ACC112 (cell line): Measurements from ENCODE around the gene SAMD4B.
"Not testable (repeated sequence)": the region's sequence is repeated elsewhere in the genome, so short reads cannot be mapped to it uniquely, and the experiment has no call there.

Source experiments
- H2AFZ ChIP-seq: fragments of 200-600 bp; sonication (generic); one replicate; pipeline ENCODE4 v1.6.0; 2017; ENCODE audit warnings: antibody characterized with exemption, low read length; ENCODE audit not compliant: unreplicated experiment
- H3K27ac ChIP-seq: fragments of 200-600 bp; sonication (generic); 2 replicates; pipeline ENCODE4 v1.5.1; 2014; ENCODE audit warnings: low read depth, mild to moderate bottlenecking, antibody characterized with exemption, low read length, moderate library complexity
- H3K27me3 ChIP-seq: fragments of 200-600 bp; sonication (generic); 2 replicates; pipeline ENCODE4 v1.6.1; 2014; ENCODE audit warnings: mild to moderate bottlenecking, antibody characterized with exemption, low read length, moderate library complexity, mixed read lengths; ENCODE audit not compliant: insufficient read depth
- H3K36me3 ChIP-seq: fragments of 200-600 bp; sonication (generic); 2 replicates; pipeline ENCODE4 v1.6.1; 2016; ENCODE audit warnings: mild to moderate bottlenecking, antibody characterized with exemption, low read length, moderate library complexity, mixed read lengths; ENCODE audit not compliant: insufficient read depth
- H3K4me1 ChIP-seq: fragments of 200-600 bp; sonication (generic); one replicate; pipeline ENCODE4 v1.6.1; 2016; ENCODE audit warnings: low read length, mixed read lengths; ENCODE audit not compliant: insufficient read depth, unreplicated experiment, control insufficient read depth
- H3K4me3 ChIP-seq: fragments of 200-600 bp; sonication (generic); 2 replicates; pipeline ENCODE4 v1.5.1; 2014; ENCODE audit warnings: mild to moderate bottlenecking, low read depth, low read length
- H3K79me2 ChIP-seq: fragments of 200-600 bp; sonication (generic); one replicate; pipeline ENCODE4 v1.6.0; 2016; ENCODE audit warnings: low read length; ENCODE audit not compliant: control insufficient read depth, unreplicated experiment, insufficient read depth

Gene SAMD4B

GRCh38 chr19:39325778-39326665 lies 16.2 kb upstream of the SAMD4B start:
- Histone ChIP-seq H3K27ac (no peak overlapping the region), H3K4me3 (no peak overlapping the region), H3K4me1 (no peaks in the 10 kb centered on the region), H3K27me3 (peaks cover 7% of the 10 kb centered on the region; the same call in 1 of the 2 replicates), H2AFZ (no peak overlapping the region), H3K79me2 (no peaks in the 10 kb centered on the region), H3K36me3 (no peaks in the 10 kb centered on the region)

GRCh38 chr19:39327363-39328045 lies 14.7 kb upstream of the SAMD4B start:
- H2AFZ ChIP-seq, result no peak overlapping the region
- no peak overlapping the region for H3K4me3 ChIP-seq
- H3K4me1 ChIP-seq, result no peaks in the 10 kb centered on the region
- H3K79me2 ChIP-seq, result no peaks in the 10 kb centered on the region
- no peaks in the 10 kb centered on the region for H3K27me3 ChIP-seq
- no peaks in the 10 kb centered on the region for H3K36me3 ChIP-seq
- H3K27ac ChIP-seq, result no peak overlapping the region

GRCh38 chr19:39328046-39328705 lies 14.0 kb upstream of the SAMD4B start:
- H3K4me3 ChIP-seq, result no peak overlapping the region
- H3K36me3 ChIP-seq, result no peaks in the 10 kb centered on the region
- H3K27me3 ChIP-seq, result no peaks in the 10 kb centered on the region
- no peaks in the 10 kb centered on the region for H3K4me1 ChIP-seq
- H2AFZ ChIP-seq, result no peak overlapping the region
- no peak overlapping the region for H3K27ac ChIP-seq
- H3K79me2 ChIP-seq, result no peaks in the 10 kb centered on the region

- Histone ChIP-seq H2AFZ (no peak overlapping the region), H3K27me3 (no peaks in the 10 kb centered on the region), H3K4me3 (no peak overlapping the region), H3K27ac (no peak overlapping the region), H3K4me1 (no peaks in the 10 kb centered on the region), H3K79me2 (no peaks in the 10 kb centered on the region), H3K36me3 (no peaks in the 10 kb centered on the region)
Measured at GRCh38 chr19:39329948-39330347, 12.3 kb upstream of the SAMD4B start.

GRCh38 chr19:39332293-39332692 lies 9.9 kb upstream of the SAMD4B start:
- H3K27ac ChIP-seq, result no peak overlapping the region
- H3K27me3 ChIP-seq, result no peaks in the 10 kb centered on the region
- no peaks in the 10 kb centered on the region for H3K4me1 ChIP-seq
- H3K79me2 ChIP-seq, result no peaks in the 10 kb centered on the region
- no peak overlapping the region for H2AFZ ChIP-seq
- no peak overlapping the region for H3K4me3 ChIP-seq
- no peaks in the 10 kb centered on the region for H3K36me3 ChIP-seq

GRCh38 chr19:39332738-39333137 lies 9.5 kb upstream of the SAMD4B start:
- not testable (repeated sequence) for H3K4me1 ChIP-seq, H3K4me3 ChIP-seq

GRCh38 chr19:39333507-39333906 lies 8.7 kb upstream of the SAMD4B start:
- Histone ChIP-seq H3K36me3 (no peaks in the 10 kb centered on the region), H3K27me3 (no peaks in the 10 kb centered on the region), H3K79me2 (no peaks in the 10 kb centered on the region), H3K27ac (no peak overlapping the region), H2AFZ (no peak overlapping the region), H3K4me3 (no peak overlapping the region), H3K4me1 (no peaks in the 10 kb centered on the region)

More at GRCh38 chr19:39332738-39333137, 9.5 kb upstream of the SAMD4B start:
- H3K27ac ChIP-seq, H3K27me3 ChIP-seq, H2AFZ ChIP-seq, H3K36me3 ChIP-seq, H3K79me2 ChIP-seq: not testable (repeated sequence)

GRCh38 chr19:39334444-39334976 lies 7.7 kb upstream of the SAMD4B start:
- Histone ChIP-seq H3K27me3 (no peaks in the 10 kb centered on the region), H3K36me3 (no peaks in the 10 kb centered on the region), H3K27ac (no peak overlapping the region), H3K4me1 (no peaks in the 10 kb centered on the region), H3K4me3 (no peak overlapping the region), H2AFZ (no peak overlapping the region), H3K79me2 (no peaks in the 10 kb centered on the region)

- Histone ChIP-seq H3K27ac (no peak overlapping the region), H3K4me3 (no peak overlapping the region)
Measured at GRCh38 chr19:39335168-39335548, 7.1 kb upstream of the SAMD4B start.

GRCh38 chr19:39336483-39336882 lies 5.7 kb upstream of the SAMD4B start:
- Histone ChIP-seq H3K79me2 (no peaks in the 10 kb centered on the region), H3K27ac (no peak overlapping the region), H3K4me1 (no peaks in the 10 kb centered on the region), H3K4me3 (no peak overlapping the region), H3K27me3 (no peaks in the 10 kb centered on the region), H3K36me3 (no peaks in the 10 kb centered on the region), H2AFZ (no peak overlapping the region)

More at GRCh38 chr19:39335168-39335548, 7.1 kb upstream of the SAMD4B start:
- Histone ChIP-seq H3K27me3 (no peaks in the 10 kb centered on the region), H3K79me2 (no peaks in the 10 kb centered on the region), H3K4me1 (no peaks in the 10 kb centered on the region), H3K36me3 (no peaks in the 10 kb centered on the region), H2AFZ (no peak overlapping the region)
